ENCODE data around the gene EYS. TPM values are rescaled to one million over a fixed set of nuclear protein-coding genes. Genes with fewer than 3 reads are reported as not detected.

The EYS gene
- total and polyA plus RNA-seq, 9 of the 15 experiments (the other 6 are each of a cell fraction or from before 2014, with no cell fraction given): 0.03 to 0.36 (median 0.10) TPM; not detected in 2

- TF ChIP-seq THAP12 (CRISPR knock-in tag; IDR thresholded peaks at IDR 0.05): no peak
- TF ChIP-seq RNF2 (IDR thresholded peaks at IDR 0.05): no peak
- TF ChIP-seq POLR2A (conservative IDR thresholded peaks at IDR 0.05): no peak
Observed at GRCh38 chr6:65199121-65199520, 507.9 kb downstream of the EYS start (continued).

DNA sequence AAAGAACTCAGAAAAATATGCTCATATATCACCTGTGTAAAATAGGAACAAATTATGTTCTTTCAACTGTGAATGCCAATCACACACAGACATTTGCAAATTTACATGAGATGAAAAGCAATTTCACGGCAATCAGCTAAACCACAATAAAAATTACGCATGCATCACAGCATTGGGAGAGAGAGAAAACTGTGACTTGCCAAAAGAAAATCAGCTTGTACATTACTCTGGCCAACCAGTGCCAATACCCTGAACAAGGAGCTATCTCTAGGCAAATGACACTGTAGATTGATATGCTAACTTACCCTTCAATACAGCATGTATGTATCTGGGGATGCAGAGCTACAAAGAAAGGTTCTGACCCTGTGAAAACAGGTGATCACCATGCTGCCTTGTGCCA lies 515.6 kb downstream of the EYS start:
- 4% methylated on average over 2 of the region's 2 CpGs for WGBS (ENCODE audit: insufficient coverage, low coverage, missing lambda C conversion rate)
- BruUV-seq (replicated peaks): no TSS peak
- in situ Hi-C loops (cut with MboI) (no loop called here), intact Hi-C loops (cut with micrococcal nuclease) (no loop called here)
- ATAC-seq: no peak
- ChIA-PET POLR2A (no interaction called here), CTCF (ENCODE audit: low intra/inter-chr PET ratio) (no interaction called here)
- Histone ChIP-seq H3K4me2 (ENCODE audit: insufficient read depth, low read length) (no peak overlapping the region), H3K9ac (ENCODE audit: insufficient read depth in 1 of 2, low read depth in 2 of 2, low read length in 2 of 2) (no peak overlapping the region), H3K27me3 (ENCODE audit: control insufficient read depth in 2 of 2, insufficient read depth in 2 of 2, low read length in 2 of 2) (no peaks in the 10 kb centered on the region), H3K36me3 (ENCODE audit: control insufficient read depth, insufficient read depth, low read length) (no peaks in the 10 kb centered on the region), H4K20me1 (replicated peaks; ENCODE audit: control insufficient read depth, insufficient read depth, low read length) (no peaks in the 10 kb centered on the region), H3K9me1 (ENCODE audit: control insufficient read depth, insufficient read depth, low read length) (no peaks in the 10 kb centered on the region), H2AFZ (ENCODE audit: low read depth, low read length) (no peak overlapping the region), H3K79me2 (ENCODE audit: control insufficient read depth, insufficient read depth, low read length) (no peaks in the 10 kb centered on the region), H3K4me3 (no peak overlapping the region), H3K27ac (ENCODE audit: extremely low read depth, low read depth, low read length) (no peak overlapping the region), H3K4me1 (replicated peaks in 1 of 2; ENCODE audit: control insufficient read depth in 2 of 2, insufficient read depth in 2 of 2, low read length in 2 of 2) (no peaks in the 10 kb centered on the region), H3K9me3 (replicated peaks; ENCODE audit: control insufficient read depth, insufficient read depth, low read depth, low read length) (no peaks in the 10 kb centered on the region)
- TF ChIP-seq ATF7 (IDR thresholded peaks at IDR 0.05) (no peak), HEY1 (CRISPR knock-in tag; IDR thresholded peaks at IDR 0.05; ENCODE audit: borderline replicate concordance) (no peak), PHB2 (IDR thresholded peaks at IDR 0.05; ENCODE audit: low read depth) (no peak), NFE2 (IDR thresholded peaks at IDR 0.05; ENCODE audit: low read depth) (no peak), ZNF76 (CRISPR knock-in tag; IDR thresholded peaks at IDR 0.05; ENCODE audit: borderline replicate concordance) (no peak), ZBED1 (IDR thresholded peaks at IDR 0.05) (no peak), ZFPM2 (CRISPR knock-in tag; IDR thresholded peaks at IDR 0.05) (no peak), NCOA2 (IDR thresholded peaks at IDR 0.05; ENCODE audit: partially characterized antibody in 2 of 2) (no peak), ZNF436 (CRISPR knock-in tag; IDR thresholded peaks at IDR 0.05) (no peak), CHD4 (IDR thresholded peaks at IDR 0.05; ENCODE audit: insufficient read depth, insufficient replicate concordance, low read depth, low read length, poor library complexity, severe bottlenecking) (no peak)
- DNase-seq (ENCODE audit: extremely low read depth in 1 of 4, low spot score in 3 of 4): no peak
- no peak for FAIRE-seq
